ENCODE results near the gene TFDP1. TPM values are rescaled to one million over a fixed set of nuclear protein-coding genes. Genes with fewer than 3 reads are reported as not detected.
"Not testable (repeated sequence)": the region's sequence is repeated elsewhere in the genome, so short reads cannot be mapped to it uniquely, and the experiment has no call there.

The TFDP1 gene
- polyA plus RNA-seq, 1 of the 3 experiments (the other 2 are of a cell fraction), result 76.7 TPM

GRCh38 chr13:113621498-113621897, 36.9 kb downstream of the TFDP1 start:
- H3K9me2 ChIP-seq; H3K4me2 ChIP-seq; DNase-seq; H3K4me3 ChIP-seq (ENCODE audit: low read depth in 2 of 2, low read length in 1 of 2); H3K36me3 ChIP-seq (replicated peaks in 1 of 2; ENCODE audit: control insufficient read depth in 1 of 2, insufficient read depth in 2 of 2, low read length in 1 of 2); H3K9me3 ChIP-seq; H3K27me3 ChIP-seq (ENCODE audit: insufficient read depth); POLR2A ChIA-PET; H3K27ac ChIP-seq (ENCODE audit: low read depth in 2 of 2, low read length in 1 of 2); H2AFZ ChIP-seq (ENCODE audit: low read depth); H3K9ac ChIP-seq: not testable (repeated sequence)
- 86% methylated on average over 13 of the region's 13 CpGs for WGBS (ENCODE audit: low lambda C conversion rate)
- Histone ChIP-seq H3F3A (replicated peaks; ENCODE audit: insufficient read depth) (peaks cover 17% of the 10 kb centered on the region), H3K4me1 (ENCODE audit: control insufficient read depth in 1 of 2, insufficient read depth in 2 of 2, low read depth in 1 of 2, low read length in 1 of 2) (peaks cover 10 to 15% of the 10 kb centered on the region in 2 experiments; a peak in 3 of 4 replicates), H4K20me1 (ENCODE audit: insufficient read depth) (peaks cover 51% of the 10 kb centered on the region), H3K79me2 (ENCODE audit: insufficient read depth) (peaks cover 35% of the 10 kb centered on the region)
- CTCF ChIA-PET, result interaction anchor here (0.7 to 1.2 kb wide), 7 partner anchors 10 to 164 kb away, joined by 3 to 6 read pairs (median 3); no protein-coding TSS in a partner anchor
- TF ChIP-seq SMC3 (IDR thresholded peaks at IDR 0.05; ENCODE audit: low read depth, low read length) (peak; percentile 16; the same call in 1 of the 2 replicates), RAD21 (IDR thresholded peaks at IDR 0.05; ENCODE audit: low read length) (peak; percentile 53), CTCF (IDR thresholded peaks at IDR 0.05) (peak; percentile 51)

- POLR2A ChIA-PET; H3K36me3 ChIP-seq (replicated peaks in 1 of 2; ENCODE audit: control insufficient read depth in 1 of 2, insufficient read depth in 2 of 2, low read length in 1 of 2); DNase-seq; H3K27ac ChIP-seq (ENCODE audit: low read depth in 2 of 2, low read length in 1 of 2); H3K4me3 ChIP-seq (ENCODE audit: low read depth in 2 of 2, low read length in 1 of 2); H2AFZ ChIP-seq (ENCODE audit: low read depth); H3K4me2 ChIP-seq; H3K27me3 ChIP-seq (ENCODE audit: insufficient read depth); H3K9me2 ChIP-seq; H3K9ac ChIP-seq; H3K9me3 ChIP-seq: not testable (repeated sequence)
- peaks cover 51% of the 10 kb centered on the region for H4K20me1 ChIP-seq (ENCODE audit: insufficient read depth)
- H3K79me2 ChIP-seq (ENCODE audit: insufficient read depth), result peaks cover 34% of the 10 kb centered on the region
- WGBS (ENCODE audit: low lambda C conversion rate), result 96% methylated on average over 20 of the region's 20 CpGs
- peaks cover 17% of the 10 kb centered on the region for H3F3A ChIP-seq (replicated peaks; ENCODE audit: insufficient read depth)
- H3K4me1 ChIP-seq (ENCODE audit: control insufficient read depth in 1 of 2, insufficient read depth in 2 of 2, low read depth in 1 of 2, low read length in 1 of 2), result peaks cover 11 to 15% of the 10 kb centered on the region in 2 experiments; a peak in 3 of 4 replicates
- CTCF ChIA-PET, result interaction anchor here (1.1 kb wide), 1 partner anchor 165 kb away, joined by 3 read pairs; no protein-coding TSS in a partner anchor
Measured at GRCh38 chr13:113621986-113622550, 37.5 kb downstream of the TFDP1 start.

- Histone ChIP-seq H3F3A (replicated peaks; ENCODE audit: insufficient read depth) (peaks cover 17% of the 10 kb centered on the region), H3K9me3 (no peaks in the 10 kb centered on the region), H3K4me2 (no peak overlapping the region), H3K27me3 (ENCODE audit: insufficient read depth) (no peaks in the 10 kb centered on the region), H4K20me1 (ENCODE audit: insufficient read depth) (peaks cover 48% of the 10 kb centered on the region), H3K36me3 (replicated peaks in 1 of 2; ENCODE audit: control insufficient read depth in 1 of 2, insufficient read depth in 2 of 2, low read length in 1 of 2) (peaks cover 4 to 8% of the 10 kb centered on the region in 2 experiments), H3K9ac (no peak overlapping the region), H3K4me3 (ENCODE audit: low read depth in 2 of 2, low read length in 1 of 2) (no peak overlapping the region), H2AFZ (ENCODE audit: low read depth) (no peak overlapping the region), H3K27ac (ENCODE audit: low read depth in 2 of 2, low read length in 1 of 2) (no peak overlapping the region), H3K4me1 (ENCODE audit: control insufficient read depth in 1 of 2, insufficient read depth in 2 of 2, low read depth in 1 of 2, low read length in 1 of 2) (peaks cover 9 to 15% of the 10 kb centered on the region in 2 experiments; a peak in 3 of 4 replicates), H3K79me2 (ENCODE audit: insufficient read depth) (peaks cover 27% of the 10 kb centered on the region), H3K9me2 (no peaks in the 10 kb centered on the region)
- ChIA-PET POLR2A (no interaction called here), CTCF (interaction anchor here (1.7 kb wide), 1 partner anchor 102 kb away, joined by 5 read pairs; no protein-coding TSS in a partner anchor)
- no peak for DNase-seq
- 93% methylated on average over 18 of the region's 29 CpGs for whole genome bisulfite sequencing (ENCODE audit: low lambda C conversion rate)
- TF ChIP-seq RFX5 (IDR thresholded peaks at IDR 0.05; ENCODE audit: low read length) (no peak), CHD2 (IDR thresholded peaks at IDR 0.05; ENCODE audit: low read length, partially characterized antibody) (no peak), REST (IDR thresholded peaks at IDR 0.05; ENCODE audit: low read depth, low read length) (no peak), JUND (IDR thresholded peaks at IDR 0.05) (no peak), GABPA (IDR thresholded peaks at IDR 0.05; ENCODE audit: low read depth) (no peak), EZH2phosphoT487 (IDR thresholded peaks at IDR 0.05; ENCODE audit: borderline replicate concordance, low read depth) (no peak), RCOR1 (IDR thresholded peaks at IDR 0.05; ENCODE audit: low read length) (no peak), FOXJ3 (CRISPR knock-in tag; IDR thresholded peaks at IDR 0.05) (no peak), ELF1 (IDR thresholded peaks at IDR 0.05) (no peak), EP300 (IDR thresholded peaks at IDR 0.05; ENCODE audit: borderline replicate concordance in 1 of 2, low read depth in 1 of 2, low read length in 1 of 2) (no peak)
Measured at GRCh38 chr13:113622791-113623490, 38.4 kb downstream of the TFDP1 start.

Measured in SK-N-SH (cell line).